Osteocyte (in vitro differentiated cells): Measurements from ENCODE around the gene PGLYRP4. TPM values are rescaled to one million over a fixed set of nuclear protein-coding genes. Genes with fewer than 3 reads are reported as not detected.
"Not testable (repeated sequence)": the region's sequence is repeated elsewhere in the genome, so short reads cannot be mapped to it uniquely, and the experiment has no call there.

Source experiments
- DNase-seq: peaks from one replicate; pipeline ENCODE4 v3.0.0; 2021; ENCODE audit warnings: mixed read lengths; ENCODE audit not compliant: unreplicated experiment; ENCODE audit errors: extremely low spot score
- H3K27ac Mint-ChIP-seq: one replicate; pipeline ENCODE4 v1.8.0; 2021; ENCODE audit warnings: mild to moderate bottlenecking, mixed read lengths; ENCODE audit not compliant: unreplicated experiment
- H3K27me3 Mint-ChIP-seq: one replicate; pipeline ENCODE4 v1.8.0; 2021; ENCODE audit warnings: mixed read lengths; ENCODE audit not compliant: unreplicated experiment
- H3K36me3 Mint-ChIP-seq: one replicate; pipeline ENCODE4 v1.8.0; 2021; ENCODE audit warnings: mixed read lengths; ENCODE audit not compliant: unreplicated experiment
- H3K4me1 Mint-ChIP-seq: one replicate; pipeline ENCODE4 v1.8.0; 2021; ENCODE audit warnings: mixed read lengths; ENCODE audit not compliant: unreplicated experiment
- H3K4me3 Mint-ChIP-seq: one replicate; pipeline ENCODE4 v1.8.0; 2021; ENCODE audit warnings: mild to moderate bottlenecking, moderate library complexity, mixed read lengths; ENCODE audit not compliant: unreplicated experiment
- H3K9me3 Mint-ChIP-seq: one replicate; pipeline ENCODE4 v1.8.0; 2021; ENCODE audit warnings: mixed read lengths; ENCODE audit not compliant: unreplicated experiment
- total RNA-seq: library from RNA; stranded (reverse); gene quantifications from 2 replicates; pipeline ENCODE4 v1.2.1, GENCODE V29; 2021
- TF ChIP-seq, protein P1 (sequence below): fragments of 200-600 bp; sonication (generic); IDR thresholded peaks from 2 replicates; pipeline ENCODE4 v1.5.0; 2021; ENCODE audit warnings: antibody characterized with exemption, mild to moderate bottlenecking, moderate library complexity

The PGLYRP4 gene
- total RNA-seq, 1 donor from 2014 or later: not detected

DNA sequence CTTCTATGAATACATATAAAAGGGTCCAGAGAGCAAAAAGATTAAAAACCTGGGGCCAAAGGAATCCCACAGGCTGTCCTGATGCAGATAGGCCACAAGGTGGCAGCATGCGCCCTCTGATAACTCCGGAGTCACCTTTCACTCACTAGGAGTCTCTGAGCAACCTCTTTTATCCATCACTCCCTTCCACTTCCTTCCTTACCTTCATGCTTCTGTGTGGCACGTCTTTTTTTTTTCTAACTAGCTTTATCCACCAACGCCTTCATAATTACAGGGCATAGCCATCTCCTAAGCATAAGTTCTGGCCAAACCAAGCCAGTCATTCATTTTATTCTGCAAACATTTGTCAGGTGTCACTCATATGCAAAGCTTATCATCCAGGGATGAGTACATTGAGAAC is 3.9 kb upstream of the PGLYRP4 start:
- no peak overlapping the region for H3K4me3 Mint-ChIP-seq
- no peak overlapping the region for H3K27ac Mint-ChIP-seq
- H3K4me1 Mint-ChIP-seq: no peaks in the 10 kb centered on the region
- peaks cover 18% of the 10 kb centered on the region for H3K27me3 Mint-ChIP-seq
- TF ChIP-seq, protein P1, sequence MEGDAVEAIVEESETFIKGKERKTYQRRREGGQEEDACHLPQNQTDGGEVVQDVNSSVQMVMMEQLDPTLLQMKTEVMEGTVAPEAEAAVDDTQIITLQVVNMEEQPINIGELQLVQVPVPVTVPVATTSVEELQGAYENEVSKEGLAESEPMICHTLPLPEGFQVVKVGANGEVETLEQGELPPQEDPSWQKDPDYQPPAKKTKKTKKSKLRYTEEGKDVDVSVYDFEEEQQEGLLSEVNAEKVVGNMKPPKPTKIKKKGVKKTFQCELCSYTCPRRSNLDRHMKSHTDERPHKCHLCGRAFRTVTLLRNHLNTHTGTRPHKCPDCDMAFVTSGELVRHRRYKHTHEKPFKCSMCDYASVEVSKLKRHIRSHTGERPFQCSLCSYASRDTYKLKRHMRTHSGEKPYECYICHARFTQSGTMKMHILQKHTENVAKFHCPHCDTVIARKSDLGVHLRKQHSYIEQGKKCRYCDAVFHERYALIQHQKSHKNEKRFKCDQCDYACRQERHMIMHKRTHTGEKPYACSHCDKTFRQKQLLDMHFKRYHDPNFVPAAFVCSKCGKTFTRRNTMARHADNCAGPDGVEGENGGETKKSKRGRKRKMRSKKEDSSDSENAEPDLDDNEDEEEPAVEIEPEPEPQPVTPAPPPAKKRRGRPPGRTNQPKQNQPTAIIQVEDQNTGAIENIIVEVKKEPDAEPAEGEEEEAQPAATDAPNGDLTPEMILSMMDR: peak; percentile 97
- peak; percentile 83 for DNase-seq
- H3K9me3 Mint-ChIP-seq: no peaks in the 10 kb centered on the region
- H3K36me3 Mint-ChIP-seq: no peaks in the 10 kb centered on the region

DNA sequence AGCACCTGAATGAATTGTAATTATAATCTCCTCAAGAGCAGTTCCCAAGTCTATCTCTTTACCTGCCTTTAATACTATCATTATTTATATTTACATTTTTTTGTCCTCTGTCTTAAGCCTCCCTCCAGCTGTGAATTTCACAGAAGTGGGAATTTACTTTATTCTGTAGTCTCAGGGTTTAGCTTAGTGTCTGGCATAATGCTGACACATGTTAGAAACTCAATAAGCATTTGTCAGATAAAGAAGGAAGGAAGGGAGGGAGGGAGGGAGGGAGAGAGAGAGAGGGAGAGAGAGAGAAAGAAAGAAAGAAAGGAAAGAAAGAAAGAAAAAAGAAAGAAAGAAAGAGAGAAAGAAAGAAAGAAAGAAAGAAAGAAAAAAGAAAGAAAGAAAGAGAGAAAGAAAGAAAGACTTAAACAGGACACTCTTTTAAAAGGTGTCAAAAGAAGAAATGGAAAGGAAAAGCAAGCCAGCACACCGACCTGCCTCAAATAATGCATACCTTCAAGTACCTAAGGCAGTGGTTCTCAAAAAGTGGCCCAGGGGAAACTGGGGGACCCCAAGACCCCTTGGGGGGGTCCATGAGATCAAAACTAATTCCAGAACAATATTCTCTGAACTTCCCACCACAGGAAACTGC is 1.8 kb upstream of the PGLYRP4 start:
- no peaks in the 10 kb centered on the region for H3K36me3 Mint-ChIP-seq
- no peak overlapping the region for H3K27ac Mint-ChIP-seq
- TF ChIP-seq, protein P1: no peak
- H3K4me3 Mint-ChIP-seq: no peak overlapping the region
- peaks cover 18% of the 10 kb centered on the region for H3K27me3 Mint-ChIP-seq
- DNase-seq: no peak
- no peaks in the 10 kb centered on the region for H3K4me1 Mint-ChIP-seq
- no peaks in the 10 kb centered on the region for H3K9me3 Mint-ChIP-seq

DNA sequence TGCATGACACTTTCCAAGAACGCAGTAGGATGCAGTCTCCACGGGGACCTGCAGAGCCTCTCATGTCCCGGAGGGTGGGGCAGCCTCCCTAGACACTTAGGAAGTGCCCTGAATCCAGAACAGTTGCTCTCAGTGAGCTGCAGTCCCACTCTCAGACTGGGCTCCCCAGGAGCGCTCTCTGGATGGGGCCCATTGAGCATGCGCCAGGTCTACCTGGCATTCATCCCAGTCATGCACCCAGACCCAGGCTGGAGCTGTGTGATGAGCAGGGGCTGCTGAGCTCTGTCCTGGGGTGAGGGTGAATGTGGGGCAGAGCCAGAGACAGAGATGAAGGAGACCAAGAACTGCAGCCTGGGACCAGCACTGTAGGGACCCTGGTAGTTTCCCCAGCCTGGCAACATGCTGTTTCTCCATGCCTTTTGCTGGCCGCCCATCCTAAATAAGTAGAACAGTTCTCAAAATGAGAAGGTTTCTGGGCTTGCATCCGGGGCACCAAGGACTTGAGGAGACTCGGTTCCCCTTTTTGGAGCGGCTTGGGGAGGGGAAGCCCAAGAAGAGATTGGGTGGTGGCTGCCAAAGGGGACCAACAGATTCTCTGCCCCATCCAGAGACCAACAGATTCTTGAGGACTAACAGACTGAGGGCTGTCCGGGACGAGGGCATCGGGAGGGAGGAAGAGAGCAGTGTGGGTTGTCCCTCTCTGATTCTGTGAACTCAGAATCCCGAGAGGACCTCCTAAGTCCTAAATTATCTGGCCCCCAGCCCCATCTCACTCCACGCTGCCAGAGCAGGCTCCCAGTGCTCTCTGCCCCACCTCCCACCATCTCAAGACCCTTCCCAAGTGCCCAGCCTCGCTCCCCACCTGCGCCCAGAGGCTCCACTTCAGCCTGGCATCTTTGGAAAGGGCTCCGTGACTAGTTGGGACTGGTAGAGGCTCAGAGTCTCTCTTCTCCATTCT is 1.0 kb upstream of the PGLYRP4 start:
- Mint-ChIP-seq H3K36me3 (no peaks in the 10 kb centered on the region), H3K27ac (no peak overlapping the region), H3K27me3 (peaks cover 18% of the 10 kb centered on the region), H3K4me3 (no peak overlapping the region), H3K9me3 (no peaks in the 10 kb centered on the region), H3K4me1 (no peaks in the 10 kb centered on the region)
- DNase-seq: peak; percentile 74
- TF ChIP-seq, protein P1: no peak

DNA sequence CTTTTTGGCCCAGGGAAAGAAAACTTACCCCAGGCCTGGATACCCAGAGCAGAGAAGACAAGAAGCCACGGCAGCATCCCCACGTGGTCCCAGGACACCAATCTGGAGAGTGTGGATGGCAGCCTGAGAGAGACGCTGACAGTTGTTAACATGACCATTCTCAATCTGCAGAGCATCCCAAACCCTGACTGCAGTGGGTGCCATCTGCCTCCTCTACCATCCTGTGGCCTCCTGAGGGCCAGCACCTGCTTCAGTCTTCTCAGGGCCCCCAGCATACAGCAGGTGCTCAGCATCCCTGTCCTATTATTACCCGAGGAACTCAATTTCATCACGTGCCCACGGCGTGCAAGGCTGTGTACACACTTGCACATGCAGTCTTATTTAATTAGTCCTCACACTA is 785 bp downstream of the PGLYRP4 start:
- Mint-ChIP-seq H3K27me3 (peaks cover 18% of the 10 kb centered on the region), H3K9me3 (no peaks in the 10 kb centered on the region), H3K27ac (no peak overlapping the region), H3K36me3 (no peaks in the 10 kb centered on the region), H3K4me1 (no peaks in the 10 kb centered on the region), H3K4me3 (no peak overlapping the region)
- TF ChIP-seq, protein P1: no peak
- peak; percentile 53 for DNase-seq

DNA sequence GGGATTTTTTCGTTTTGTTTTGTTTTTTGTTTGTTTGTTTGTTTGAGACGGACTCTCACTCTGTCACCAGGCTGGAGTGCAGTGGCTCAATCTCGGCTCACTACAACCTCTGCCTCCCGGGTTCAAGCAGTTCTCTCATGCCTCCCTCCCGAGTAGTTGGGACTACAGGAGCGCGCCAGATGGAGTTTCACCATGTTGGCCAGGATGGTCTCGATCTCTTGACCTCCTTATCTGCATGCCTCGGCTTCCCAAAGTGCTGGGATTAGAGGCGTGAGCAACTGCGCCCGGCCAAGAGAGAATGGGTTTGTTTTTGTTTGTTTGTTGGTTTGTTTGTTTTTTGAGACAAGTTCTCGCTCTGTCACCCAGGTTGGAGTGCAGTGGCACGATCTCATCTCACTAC is 1.6 kb downstream of the PGLYRP4 start:
- not testable (repeated sequence) for H3K4me3 Mint-ChIP-seq, H3K4me1 Mint-ChIP-seq, H3K9me3 Mint-ChIP-seq, DNase-seq, H3K36me3 Mint-ChIP-seq, H3K27ac Mint-ChIP-seq
- H3K27me3 Mint-ChIP-seq: peaks cover 16% of the 10 kb centered on the region
